UCSD-AML1 (cell line): ENCODE measurements around the gene MTARC2.
"Not testable (repeated sequence)": the region's sequence is repeated elsewhere in the genome, so short reads cannot be mapped to it uniquely, and the experiment has no call there.

Experiments
- DNase-seq: peaks from one replicate; lab custom pipeline; 2025; ENCODE audit not compliant: unreplicated experiment; lab: John Stamatoyannopoulos, UW

Gene MTARC2

GRCh38 chr1:220732137-220732536, 16.0 kb upstream of the MTARC2 start:
- no peak for DNase-seq

GRCh38 chr1:220732621-220733020, 15.5 kb upstream of the MTARC2 start:
- no peak for DNase-seq

- DNase-seq, result peak; percentile 69
These were observed 15.0 kb upstream of the MTARC2 start for GRCh38 chr1:220733086-220733601.

GRCh38 chr1:220734571-220735326, 13.4 kb upstream of the MTARC2 start:
- no peak for DNase-seq

GRCh38 chr1:220736283-220736682, 11.8 kb upstream of the MTARC2 start:
- not testable (repeated sequence) for DNase-seq

- no peak for DNase-seq
These were observed 6.8 kb upstream of the MTARC2 start for GRCh38 chr1:220741349-220741748.

- no peak for DNase-seq
These were observed 6.3 kb upstream of the MTARC2 start for GRCh38 chr1:220741825-220742224.

GRCh38 chr1:220742520-220742919, 5.6 kb upstream of the MTARC2 start:
- DNase-seq, result no peak

- DNase-seq, result no peak
These were observed 1.3 kb upstream of the MTARC2 start for GRCh38 chr1:220746851-220747250.

GRCh38 chr1:220747437-220748088, 559 bp upstream of the MTARC2 start:
- DNase-seq, result no peak

- DNase-seq, result no peak
These were observed 814 bp downstream of the MTARC2 start for GRCh38 chr1:220748936-220749335.

GRCh38 chr1:220750131-220750515, 2.0 kb downstream of the MTARC2 start:
- no peak for DNase-seq

GRCh38 chr1:220751111-220751510, 3.0 kb downstream of the MTARC2 start:
- no peak for DNase-seq

- DNase-seq, result no peak
These were observed 6.2 kb downstream of the MTARC2 start for GRCh38 chr1:220754212-220754917.

- no peak for DNase-seq
These were observed 6.8 kb downstream of the MTARC2 start for GRCh38 chr1:220754918-220755295.

GRCh38 chr1:220755309-220755708, 7.2 kb downstream of the MTARC2 start:
- peak; percentile 27 for DNase-seq

- no peak for DNase-seq
These were observed 9.3 kb downstream of the MTARC2 start for GRCh38 chr1:220757441-220757840.

GRCh38 chr1:220759147-220759546, 11.0 kb downstream of the MTARC2 start:
- DNase-seq, result no peak

GRCh38 chr1:220761688-220762427, 13.7 kb downstream of the MTARC2 start:
- no peak for DNase-seq

GRCh38 chr1:220764757-220765156, 16.6 kb downstream of the MTARC2 start:
- no peak for DNase-seq
